Right atrium auricular region (tissue), 2 donors: Measurements from ENCODE around the gene DIMT1. TPM values are rescaled to one million over a fixed set of nuclear protein-coding genes. Genes with fewer than 3 reads are reported as not detected.

ENCODE experiments used
- total RNA-seq, 2 donors: library from RNA; depleted of rRNA; stranded (reverse); fragments of >200 nt; gene quantifications; one replicate each; pipeline ENCODE4 v1.1.0, GENCODE V29; 2016

DIMT1 gene
- total RNA-seq, 2 donors from 2014 or later, result 23.0 to 25.1 TPM

Other genes starting within 250 kb of the DIMT1 start
- gene KIF2A, start 97.7 kb downstream of the DIMT1 start, total RNA-seq, result 10 to 100 TPM; 10.3 to 16.3 TPM
- 10 to 100 TPM; 19.2 to 24.6 TPM for gene IPO11, start 8.9 kb upstream of the DIMT1 start, total RNA-seq
- gene LRRC70, start 174.9 kb upstream of the DIMT1 start, total RNA-seq, result 1 to 10 TPM; 1.9 to 2.1 TPM